SK-N-SH treated with all-trans-retinoic acid at 6 μM for 48 hours (cell line): ENCODE data around the gene GDA.

Experiments
- ATAC-seq: fragments of 200-7000 bp; cut with Tn5 transposase; 3 replicates; pipeline ENCODE4 v1.9.1; 2020; ENCODE audit warnings: mild to moderate bottlenecking, moderate library complexity
- ARNTL ChIP-seq: fragments of 450-650 bp; formaldehyde crosslinking; IDR thresholded peaks from 2 replicates; pipeline ENCODE4 v1.5.0; 2020; ENCODE audit warnings: low read depth, mild to moderate bottlenecking, moderate library complexity, borderline replicate concordance
- BACH2 ChIP-seq: fragments of 250-450 bp; sonication (Bioruptor Pico); IDR thresholded peaks from 2 replicates; pipeline ENCODE4 v1.9.0; 2021; ENCODE audit warnings: mild to moderate bottlenecking, borderline replicate concordance
- CSDC2 ChIP-seq: fragments of 250-450 bp; sonication (Bioruptor Pico); IDR thresholded peaks from 2 replicates; pipeline ENCODE4 v1.5.0; 2020; ENCODE audit warnings: mild to moderate bottlenecking, moderate library complexity
- ISL1 ChIP-seq: fragments of 250-450 bp; sonication (Bioruptor Pico); IDR thresholded peaks from 2 replicates; pipeline ENCODE4 v2.1.2; 2022; ENCODE audit warnings: mild to moderate bottlenecking, moderate library complexity
- OSR1 ChIP-seq: fragments of 250-450 bp; sonication (Bioruptor Pico); IDR thresholded peaks from 2 replicates; pipeline ENCODE4 v1.8.0; 2022; ENCODE audit warnings: moderate library complexity, mild to moderate bottlenecking, inconsistent platforms
- PPARA ChIP-seq: fragments of 250-450 bp; sonication (Bioruptor Pico); IDR thresholded peaks from 2 replicates; pipeline ENCODE4 v1.5.0; 2020; ENCODE audit warnings: mild to moderate bottlenecking, borderline replicate concordance
- RARB ChIP-seq: fragments of 250-450 bp; sonication (Bioruptor Pico); IDR thresholded peaks from 2 replicates; pipeline ENCODE4 v1.8.0; 2021; ENCODE audit warnings: mild to moderate bottlenecking, moderate library complexity
- TCF4 ChIP-seq: fragments of 250-450 bp; sonication (Bioruptor Pico); IDR thresholded peaks from 2 replicates; pipeline ENCODE4 v1.8.0; 2021; ENCODE audit warnings: mild to moderate bottlenecking, moderate library complexity, borderline replicate concordance
- TOX ChIP-seq: fragments of 250-450 bp; sonication (Bioruptor Pico); IDR thresholded peaks from 2 replicates; pipeline ENCODE4 v1.8.0; 2021; ENCODE audit warnings: mild to moderate bottlenecking, moderate library complexity, borderline replicate concordance
- ZC3H10 ChIP-seq: fragments of 250-450 bp; sonication (Bioruptor Pico); IDR thresholded peaks from 2 replicates; pipeline ENCODE4 v1.5.1; 2021; ENCODE audit warnings: mild to moderate bottlenecking, moderate library complexity
- ZFP3 ChIP-seq: fragments of 250-450 bp; sonication (Bioruptor Pico); IDR thresholded peaks from 2 replicates; pipeline ENCODE4 v1.5.0; 2020; ENCODE audit warnings: mild to moderate bottlenecking, moderate library complexity
- ZNF8 ChIP-seq: fragments of 450-650 bp; formaldehyde crosslinking; IDR thresholded peaks from 2 replicates; pipeline ENCODE4 v1.5.0; 2020; ENCODE audit warnings: mild to moderate bottlenecking, moderate library complexity
- TF ChIP-seq, protein P1 (sequence below): fragments of 250-450 bp; sonication (Bioruptor Pico); IDR thresholded peaks from 2 replicates; pipeline ENCODE4 v1.5.1; 2020; ENCODE audit warnings: low read depth, mild to moderate bottlenecking, moderate library complexity
- TF ChIP-seq, protein P2 (sequence below): fragments of 250-450 bp; sonication (Bioruptor Pico); IDR thresholded peaks from 2 replicates; pipeline ENCODE4 v1.8.0; 2020; ENCODE audit warnings: mild to moderate bottlenecking, moderate library complexity, borderline replicate concordance
- TF ChIP-seq, protein P3 (sequence below): fragments of 250-450 bp; sonication (Bioruptor Pico); IDR thresholded peaks from 2 replicates; pipeline ENCODE4 v1.8.0; 2021; ENCODE audit warnings: low read depth, mild to moderate bottlenecking, moderate library complexity, borderline replicate concordance
- TF ChIP-seq, protein P4 (sequence below): fragments of 250-450 bp; sonication (Bioruptor Pico); IDR thresholded peaks from 2 replicates; pipeline ENCODE4 v1.5.0; 2020; ENCODE audit warnings: mild to moderate bottlenecking, moderate library complexity

The GDA gene

DNA sequence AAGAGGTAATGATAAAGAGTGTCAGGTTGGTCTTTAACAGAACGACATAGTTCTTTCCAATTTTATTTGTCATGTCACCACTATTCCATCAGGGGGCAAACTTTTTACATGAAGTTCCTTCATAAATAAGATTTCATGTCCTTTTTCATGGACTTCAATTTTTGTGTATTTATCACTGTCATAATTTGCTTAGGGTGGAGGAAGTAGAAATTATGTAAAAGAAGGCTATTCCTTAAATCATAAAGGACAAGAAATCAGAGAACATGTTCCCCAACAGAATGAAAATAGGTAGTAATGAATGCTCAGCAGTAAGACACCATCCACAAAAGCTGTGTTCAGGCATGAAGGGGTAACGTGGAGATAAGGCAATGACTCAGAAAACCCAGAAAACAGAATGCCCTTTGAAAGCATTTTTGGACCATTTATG is 143.0 kb downstream of the GDA start:
- no peak for TF ChIP-seq ZFP3
- no peak for TF ChIP-seq ISL1 (CRISPR knock-in tag)
- ATAC-seq, result peak; percentile 57; the same call in 2 of the 3 replicates

DNA sequence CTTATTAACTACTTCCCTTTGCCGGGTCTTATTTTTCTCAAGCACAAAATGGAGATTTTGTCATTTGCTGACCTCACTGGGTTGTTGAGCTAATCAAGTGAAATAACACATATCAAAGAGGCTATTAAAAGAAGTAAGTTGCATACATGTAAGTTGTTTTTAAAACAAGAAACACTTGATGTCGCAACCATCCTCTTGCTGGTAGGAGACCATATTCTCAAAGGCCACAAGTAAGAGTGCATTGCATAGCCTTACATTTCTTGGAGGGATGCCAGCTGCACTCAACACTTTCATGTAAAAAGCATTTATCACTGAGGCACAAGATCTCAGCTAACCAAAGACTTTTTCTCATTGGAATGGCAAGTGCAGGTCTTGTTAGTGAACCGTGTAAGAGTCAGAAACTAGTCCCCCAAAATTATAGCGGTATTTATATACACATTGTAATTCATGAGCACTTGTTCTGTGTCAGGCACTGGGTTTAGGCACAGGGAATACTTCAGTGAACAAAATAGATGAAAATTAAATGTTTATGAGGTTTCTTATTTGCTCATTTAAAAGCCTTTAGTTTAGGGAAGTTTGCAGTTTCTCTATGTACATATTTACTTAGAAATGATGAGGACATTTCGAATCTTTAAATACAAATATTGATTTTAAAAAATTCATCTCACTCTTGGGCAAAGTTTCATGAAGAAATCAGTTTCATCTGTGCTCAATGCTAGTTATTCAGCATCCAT is 143.8 kb downstream of the GDA start:
- TF ChIP-seq, protein P1, sequence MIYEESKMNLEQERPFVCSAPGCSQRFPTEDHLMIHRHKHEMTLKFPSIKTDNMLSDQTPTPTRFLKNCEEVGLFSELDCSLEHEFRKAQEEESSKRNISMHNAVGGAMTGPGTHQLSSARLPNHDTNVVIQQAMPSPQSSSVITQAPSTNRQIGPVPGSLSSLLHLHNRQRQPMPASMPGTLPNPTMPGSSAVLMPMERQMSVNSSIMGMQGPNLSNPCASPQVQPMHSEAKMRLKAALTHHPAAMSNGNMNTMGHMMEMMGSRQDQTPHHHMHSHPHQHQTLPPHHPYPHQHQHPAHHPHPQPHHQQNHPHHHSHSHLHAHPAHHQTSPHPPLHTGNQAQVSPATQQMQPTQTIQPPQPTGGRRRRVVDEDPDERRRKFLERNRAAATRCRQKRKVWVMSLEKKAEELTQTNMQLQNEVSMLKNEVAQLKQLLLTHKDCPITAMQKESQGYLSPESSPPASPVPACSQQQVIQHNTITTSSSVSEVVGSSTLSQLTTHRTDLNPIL (CRISPR knock-in tag), result no peak
- TF ChIP-seq, protein P2, sequence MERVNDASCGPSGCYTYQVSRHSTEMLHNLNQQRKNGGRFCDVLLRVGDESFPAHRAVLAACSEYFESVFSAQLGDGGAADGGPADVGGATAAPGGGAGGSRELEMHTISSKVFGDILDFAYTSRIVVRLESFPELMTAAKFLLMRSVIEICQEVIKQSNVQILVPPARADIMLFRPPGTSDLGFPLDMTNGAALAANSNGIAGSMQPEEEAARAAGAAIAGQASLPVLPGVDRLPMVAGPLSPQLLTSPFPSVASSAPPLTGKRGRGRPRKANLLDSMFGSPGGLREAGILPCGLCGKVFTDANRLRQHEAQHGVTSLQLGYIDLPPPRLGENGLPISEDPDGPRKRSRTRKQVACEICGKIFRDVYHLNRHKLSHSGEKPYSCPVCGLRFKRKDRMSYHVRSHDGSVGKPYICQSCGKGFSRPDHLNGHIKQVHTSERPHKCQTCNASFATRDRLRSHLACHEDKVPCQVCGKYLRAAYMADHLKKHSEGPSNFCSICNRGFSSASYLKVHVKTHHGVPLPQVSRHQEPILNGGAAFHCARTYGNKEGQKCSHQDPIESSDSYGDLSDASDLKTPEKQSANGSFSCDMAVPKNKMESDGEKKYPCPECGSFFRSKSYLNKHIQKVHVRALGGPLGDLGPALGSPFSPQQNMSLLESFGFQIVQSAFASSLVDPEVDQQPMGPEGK, result no peak
- TF ChIP-seq ZNF8, result no peak
- no peak for TF ChIP-seq ISL1 (CRISPR knock-in tag)
- TF ChIP-seq ZC3H10 (CRISPR knock-in tag), result no peak
- no peak for TF ChIP-seq BACH2 (CRISPR knock-in tag)
- TF ChIP-seq ARNTL, result no peak
- no peak for TF ChIP-seq OSR1 (CRISPR knock-in tag)
- no peak for TF ChIP-seq ZFP3
- TF ChIP-seq CSDC2 (CRISPR knock-in tag), result no peak
- no peak for TF ChIP-seq TOX (CRISPR knock-in tag)
- TF ChIP-seq TCF4 (CRISPR knock-in tag), result no peak
- TF ChIP-seq PPARA, result no peak
- TF ChIP-seq, protein P3, sequence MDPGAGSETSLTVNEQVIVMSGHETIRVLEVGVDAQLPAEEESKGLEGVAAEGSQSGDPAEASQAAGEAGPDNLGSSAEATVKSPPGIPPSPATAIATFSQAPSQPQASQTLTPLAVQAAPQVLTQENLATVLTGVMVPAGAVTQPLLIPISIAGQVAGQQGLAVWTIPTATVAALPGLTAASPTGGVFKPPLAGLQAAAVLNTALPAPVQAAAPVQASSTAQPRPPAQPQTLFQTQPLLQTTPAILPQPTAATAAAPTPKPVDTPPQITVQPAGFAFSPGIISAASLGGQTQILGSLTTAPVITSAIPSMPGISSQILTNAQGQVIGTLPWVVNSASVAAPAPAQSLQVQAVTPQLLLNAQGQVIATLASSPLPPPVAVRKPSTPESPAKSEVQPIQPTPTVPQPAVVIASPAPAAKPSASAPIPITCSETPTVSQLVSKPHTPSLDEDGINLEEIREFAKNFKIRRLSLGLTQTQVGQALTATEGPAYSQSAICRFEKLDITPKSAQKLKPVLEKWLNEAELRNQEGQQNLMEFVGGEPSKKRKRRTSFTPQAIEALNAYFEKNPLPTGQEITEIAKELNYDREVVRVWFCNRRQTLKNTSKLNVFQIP (CRISPR knock-in tag), result no peak
- ATAC-seq, result peak; percentile 33; the same call in 2 of the 3 replicates

DNA sequence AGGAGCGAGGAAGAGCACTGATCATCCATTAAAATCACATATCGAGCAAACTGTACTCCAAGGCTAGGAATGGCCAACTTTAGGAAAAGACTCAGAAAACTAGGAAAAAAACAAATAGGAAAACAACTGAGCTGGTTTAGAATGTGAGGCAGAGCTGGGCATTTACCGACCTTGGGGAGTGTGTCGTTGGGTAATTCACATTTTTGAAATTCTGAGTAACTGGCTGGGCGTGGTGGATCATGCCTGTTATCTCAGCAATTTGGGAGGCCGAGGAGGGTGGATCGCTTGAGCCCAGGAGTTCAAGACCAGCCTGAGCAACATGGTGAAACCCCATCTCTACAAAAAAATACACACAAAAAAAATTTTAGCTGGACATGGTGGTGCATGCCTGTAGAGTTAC is 145.7 kb downstream of the GDA start:
- ATAC-seq, result no peak
- TF ChIP-seq PPARA, result no peak
- TF ChIP-seq, protein P3 (CRISPR knock-in tag), result no peak
- TF ChIP-seq, protein P2, result no peak
- TF ChIP-seq, protein P4, sequence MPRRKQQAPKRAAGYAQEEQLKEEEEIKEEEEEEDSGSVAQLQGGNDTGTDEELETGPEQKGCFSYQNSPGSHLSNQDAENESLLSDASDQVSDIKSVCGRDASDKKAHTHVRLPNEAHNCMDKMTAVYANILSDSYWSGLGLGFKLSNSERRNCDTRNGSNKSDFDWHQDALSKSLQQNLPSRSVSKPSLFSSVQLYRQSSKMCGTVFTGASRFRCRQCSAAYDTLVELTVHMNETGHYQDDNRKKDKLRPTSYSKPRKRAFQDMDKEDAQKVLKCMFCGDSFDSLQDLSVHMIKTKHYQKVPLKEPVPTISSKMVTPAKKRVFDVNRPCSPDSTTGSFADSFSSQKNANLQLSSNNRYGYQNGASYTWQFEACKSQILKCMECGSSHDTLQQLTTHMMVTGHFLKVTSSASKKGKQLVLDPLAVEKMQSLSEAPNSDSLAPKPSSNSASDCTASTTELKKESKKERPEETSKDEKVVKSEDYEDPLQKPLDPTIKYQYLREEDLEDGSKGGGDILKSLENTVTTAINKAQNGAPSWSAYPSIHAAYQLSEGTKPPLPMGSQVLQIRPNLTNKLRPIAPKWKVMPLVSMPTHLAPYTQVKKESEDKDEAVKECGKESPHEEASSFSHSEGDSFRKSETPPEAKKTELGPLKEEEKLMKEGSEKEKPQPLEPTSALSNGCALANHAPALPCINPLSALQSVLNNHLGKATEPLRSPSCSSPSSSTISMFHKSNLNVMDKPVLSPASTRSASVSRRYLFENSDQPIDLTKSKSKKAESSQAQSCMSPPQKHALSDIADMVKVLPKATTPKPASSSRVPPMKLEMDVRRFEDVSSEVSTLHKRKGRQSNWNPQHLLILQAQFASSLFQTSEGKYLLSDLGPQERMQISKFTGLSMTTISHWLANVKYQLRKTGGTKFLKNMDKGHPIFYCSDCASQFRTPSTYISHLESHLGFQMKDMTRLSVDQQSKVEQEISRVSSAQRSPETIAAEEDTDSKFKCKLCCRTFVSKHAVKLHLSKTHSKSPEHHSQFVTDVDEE (CRISPR knock-in tag), result no peak
- TF ChIP-seq ZFP3, result no peak
- no peak for TF ChIP-seq RARB (CRISPR knock-in tag)
- TF ChIP-seq, all 23 proteins: peak for 0
